A673 (cell line): Measurements from ENCODE around the gene ABLIM3. TPM values are rescaled to one million over a fixed set of nuclear protein-coding genes. Genes with fewer than 3 reads are reported as not detected.

Experiments used
- BruUV-seq: library from RNA; stranded (reverse); fragments of 400-500 nt; replicated peaks from 2 replicates; lab custom pipeline; 2021; lab: Mats Ljungman, UMichigan
- CTCF ChIA-PET: fragments of 300-600 bp; sonication (Branson Sonifier 250); formaldehyde crosslinking; loops from one replicate; lab custom pipeline; 2022; ENCODE audit warnings: antibody characterized with exemption; lab: Charles Lee
- POLR2A ChIA-PET: fragments of 300-600 bp; sonication (Branson Sonifier 250); formaldehyde crosslinking; loops from one replicate; lab custom pipeline; 2022; ENCODE audit warnings: antibody characterized with exemption; ENCODE audit not compliant: low non-redundant PET; lab: Charles Lee
- DNase-seq: peaks from one replicate; pipeline ENCODE4 v3.0.0-alpha.2; 2015; ENCODE audit warnings: low spot score
- H3K27ac ChIP-seq: fragments of 200-600 bp; sonication (generic); 2 replicates; pipeline ENCODE4 v1.5.1; 2016; ENCODE audit warnings: mixed run types, low read depth, mild to moderate bottlenecking, mixed read lengths, antibody characterized with exemption, low read length; ENCODE audit not compliant: poor library complexity, severe bottlenecking
- H3K27me3 ChIP-seq: fragments of 200-600 bp; sonication (generic); replicated peaks from 2 replicates; pipeline ENCODE4 v1.6.1; 2017; ENCODE audit warnings: mixed run types, low read depth, mild to moderate bottlenecking, mixed read lengths, antibody characterized with exemption, low read length; ENCODE audit not compliant: insufficient read depth, poor library complexity
- H3K36me3 ChIP-seq: fragments of 200-600 bp; sonication (generic); 2 replicates; pipeline ENCODE4 v1.6.1; 2016; ENCODE audit warnings: mixed run types, mild to moderate bottlenecking, mixed read lengths, antibody characterized with exemption, low read length; ENCODE audit not compliant: insufficient read depth, poor library complexity, severe bottlenecking
- H3K4me1 ChIP-seq: fragments of 200-600 bp; sonication (generic); 2 replicates; pipeline ENCODE4 v1.6.1; 2017; ENCODE audit warnings: mixed run types, mild to moderate bottlenecking, mixed read lengths, antibody characterized with exemption, low read length; ENCODE audit not compliant: insufficient read depth, poor library complexity, severe bottlenecking
- H3K4me3 ChIP-seq: fragments of 200-600 bp; sonication (generic); 2 replicates; pipeline ENCODE4 v1.5.1; 2016; ENCODE audit warnings: low read depth, mixed run types, mild to moderate bottlenecking, mixed read lengths, low read length; ENCODE audit not compliant: poor library complexity, severe bottlenecking
- H3K9me3 ChIP-seq: fragments of 200-600 bp; sonication (generic); 2 replicates; pipeline ENCODE4 v1.6.1; 2016; ENCODE audit warnings: mixed run types, low read depth, mild to moderate bottlenecking, mixed read lengths, antibody characterized with exemption, low read length; ENCODE audit not compliant: poor library complexity, severe bottlenecking
- CTCF ChIP-seq: fragments of 300-800, 200-600 bp; sonication (generic); conservative IDR thresholded peaks from 2 replicates; pipeline ENCODE4 v1.5.1; 2017; ENCODE audit warnings: low read depth, mild to moderate bottlenecking, antibody characterized with exemption, low read length, moderate library complexity, mixed read lengths
- EZH2 ChIP-seq: fragments of 200-600 bp; sonication (generic); IDR thresholded peaks from 2 replicates; pipeline ENCODE4 v1.6.1; 2017; ENCODE audit warnings: borderline replicate concordance, low read depth, mild to moderate bottlenecking, mixed read lengths, antibody characterized with exemption, low read length; ENCODE audit not compliant: poor library complexity, severe bottlenecking
- intact Hi-C: fragments of 100-400 bp; cut with micrococcal nuclease; formaldehyde crosslinking; loops from one replicate; pipeline ENCODE4 v1.10.0; 2022; ENCODE audit not compliant: unreplicated experiment
- total RNA-seq: library from RNA; stranded (reverse); gene quantifications from 2 replicates; pipeline ENCODE4 v1.2.3, GENCODE V29; 2021

The ABLIM3 gene
- total RNA-seq, 1 experiment from 2014 or later: not detected

- ChIA-PET POLR2A (no interaction called here), CTCF (no interaction called here)
- no peak for TF ChIP-seq CTCF
- no peak for TF ChIP-seq EZH2
- no peaks in the 10 kb centered on the region for H3K4me1 ChIP-seq
- H3K36me3 ChIP-seq: no peaks in the 10 kb centered on the region
- no peak for DNase-seq
- no peak overlapping the region for H3K27ac ChIP-seq
- peaks cover 35% of the 10 kb centered on the region for H3K27me3 ChIP-seq
- intact Hi-C loops: loop anchor here (10.0 kb wide), 1 partner anchor 683 kb away; no protein-coding TSS in a partner anchor
- H3K9me3 ChIP-seq: no peaks in the 10 kb centered on the region
- no TSS peak for BruUV-seq
- no peak overlapping the region for H3K4me3 ChIP-seq
Observed at GRCh38 chr5:149127394-149127955, 13.8 kb upstream of the ABLIM3 start.

- POLR2A ChIA-PET: no interaction called here
- no peak for TF ChIP-seq EZH2
- TF ChIP-seq CTCF: peak; percentile 85
- CTCF ChIA-PET: no interaction called here
- H3K4me1 ChIP-seq: no peaks in the 10 kb centered on the region
- intact Hi-C loops: loop anchor here (10.0 kb wide), 1 partner anchor 683 kb away; no protein-coding TSS in a partner anchor
- BruUV-seq: no TSS peak
- DNase-seq: peak; percentile 63
- H3K9me3 ChIP-seq: no peaks in the 10 kb centered on the region
- H3K36me3 ChIP-seq: no peaks in the 10 kb centered on the region
- H3K4me3 ChIP-seq: no peak overlapping the region
- H3K27ac ChIP-seq: no peak overlapping the region
- H3K27me3 ChIP-seq: peaks cover 43% of the 10 kb centered on the region
Observed at GRCh38 chr5:149128023-149128875, 13.0 kb upstream of the ABLIM3 start.

- no peak for DNase-seq
- no peaks in the 10 kb centered on the region for H3K9me3 ChIP-seq
- ChIA-PET POLR2A (no interaction called here), CTCF (no interaction called here)
- H3K27me3 ChIP-seq: peaks cover 52% of the 10 kb centered on the region
- no peak overlapping the region for H3K27ac ChIP-seq
- no peaks in the 10 kb centered on the region for H3K36me3 ChIP-seq
- no TSS peak for BruUV-seq
- H3K4me1 ChIP-seq: no peaks in the 10 kb centered on the region
- no peak overlapping the region for H3K4me3 ChIP-seq
- TF ChIP-seq CTCF (no peak), EZH2 (no peak)
- intact Hi-C loops: loop anchor here (10.0 kb wide), 1 partner anchor 684 kb away; no protein-coding TSS in a partner anchor
Observed at GRCh38 chr5:149129181-149129580, 12.1 kb upstream of the ABLIM3 start.
